Gastrocnemius medialis (tissue), 4 donors: ENCODE results near the gene SH3BP4. TPM values are rescaled to one million over a fixed set of nuclear protein-coding genes. Genes with fewer than 3 reads are reported as not detected.

Experiments used
- ATAC-seq, 2 donors: fragments of 150-250 bp; one replicate each; pipeline ENCODE4 v1.9.1; 2016
- DNase-seq, 2 donors: peaks; one replicate each; pipeline ENCODE4 v3.0.0-alpha.2; 2019
- H3K27ac ChIP-seq, 4 donors: fragments of 200-600 bp; sonication (generic); 1 replicate in 1 of 4; 2 replicates in 3 of 4; pipeline ENCODE4 v1.5.1; 2016 to 2018; ENCODE audit warnings: mild to moderate bottlenecking in 2 of 4, moderate library complexity in 1 of 4
- H3K27me3 ChIP-seq, 3 donors: fragments of 200-600 bp; sonication (generic) in 2 of 3; 1 replicate in 1 of 3; 2 replicates in 2 of 3; pipeline versions ENCODE4 v1.5.1 to v1.6.0; 2016 to 2019; ENCODE audit warnings: mild to moderate bottlenecking in 1 of 3, moderate library complexity in 1 of 3
- H3K36me3 ChIP-seq, 2 donors: fragments of 200-600 bp; sonication (generic) in 1 of 2; one replicate each; pipeline ENCODE4 v1.5.1; 2017 to 2018
- H3K4me1 ChIP-seq, 2 donors: fragments of 200-600 bp; sonication (generic) in 1 of 2; one replicate each; pipeline ENCODE4 v1.5.1; 2016 to 2017; ENCODE audit warnings: mild to moderate bottlenecking in 2 of 2
- H3K4me3 ChIP-seq, 4 donors: fragments of 200-600 bp; sonication (generic) in 3 of 4; 1 replicate in 1 of 4; 2 replicates in 3 of 4; pipeline ENCODE4 v1.5.1; 2016 to 2019; ENCODE audit warnings: mild to moderate bottlenecking in 2 of 4
- H3K9me3 ChIP-seq, 3 donors: fragments of 200-600 bp; sonication (generic) in 2 of 3; 1 replicate in 1 of 3; 2 replicates in 2 of 3; pipeline ENCODE4 v1.5.1; 2016 to 2019
- POLR2A ChIP-seq, 2 donors: fragments of 450-650 bp; IDR thresholded peaks; one replicate each; pipeline ENCODE4 v1.6.1; 2017; ENCODE audit warnings: antibody characterized with exemption in 2 of 2, mild to moderate bottlenecking in 2 of 2, moderate library complexity in 2 of 2
- in situ Hi-C, 4 donors: fragments of 200-750 bp; cut with MboI; loops; one replicate each; pipeline versions ENCODE4 v1.15.0 to v1.8.0; 2017; ENCODE audit warnings: low sequenced_read_pairs in 4 of 4
- intact Hi-C: fragments of 100-400 bp; cut with DNase I; formaldehyde crosslinking; loops from one replicate; pipeline ENCODE4 v1.15.1; 2023; ENCODE audit warnings: low total_unique reads
- total RNA-seq, 4 donors: library from RNA; depleted of rRNA; stranded (reverse); fragments of >200 nt; gene quantifications; one replicate each; pipeline versions ENCODE4 v1.1.0 to v1.2.3, GENCODE V29; 2016
- TF ChIP-seq, protein P1 (sequence below), 5 experiments: fragments of 450-650 bp in 3 of 5; fragments of 200-600 bp in 2 of 5; sonication (generic) in 2 of 5; IDR thresholded peaks in 4 of 5; conservative IDR thresholded peaks in 1 of 5; 1 replicate in 4 of 5; 2 replicates in 1 of 5; pipeline ENCODE4 v1.5.1; 2016 to 2019; ENCODE audit warnings: antibody characterized with exemption in 5 of 5, mild to moderate bottlenecking in 3 of 5, moderate library complexity in 3 of 5

SH3BP4 gene
- total RNA-seq, 4 donors from 2014 or later = 10.2 to 36.9 (median 15.9) TPM

DNA sequence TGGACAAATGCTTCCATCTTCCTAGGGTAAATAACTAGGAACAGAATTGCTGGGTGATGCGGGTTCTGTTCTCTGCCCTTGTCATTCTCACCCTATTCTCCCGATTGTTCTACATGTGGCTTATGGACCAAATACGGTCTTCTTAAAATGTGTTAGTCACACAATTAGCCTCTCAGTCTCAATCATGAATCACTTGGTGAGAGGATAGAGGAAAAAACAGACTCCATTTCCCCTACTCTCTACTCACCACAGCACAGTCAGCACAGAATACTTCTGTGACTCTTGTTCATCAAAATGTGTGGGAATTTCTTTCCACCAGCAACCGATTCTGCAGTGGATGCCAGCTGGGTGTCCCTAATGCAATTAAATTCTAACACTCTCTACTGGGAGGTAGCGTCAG, 125.2 kb downstream of the SH3BP4 start:
- intact Hi-C loops (no loop called here), in situ Hi-C loops (no loop called here)

DNA sequence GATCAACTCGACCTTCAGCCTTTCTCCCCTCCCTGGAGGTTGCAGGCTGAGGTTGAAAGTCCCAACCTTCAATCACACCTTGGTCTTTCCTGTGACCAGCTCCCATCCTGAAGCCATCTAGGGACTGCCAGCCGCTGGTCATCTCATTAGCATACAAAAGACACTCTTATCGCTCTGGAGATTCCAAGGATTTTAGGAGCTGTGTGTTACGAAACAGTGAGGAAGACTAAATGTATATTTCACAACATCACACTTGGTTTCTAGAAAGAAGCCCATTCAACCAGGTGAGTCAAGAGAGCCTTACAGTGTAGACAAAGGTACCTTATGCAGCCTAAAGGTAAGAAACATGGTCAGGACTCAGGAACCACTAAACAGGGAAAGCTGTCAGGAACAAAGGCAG, 126.4 kb downstream of the SH3BP4 start:
- H3K27me3 ChIP-seq = no peaks in the 10 kb centered on the region
- intact Hi-C loops (no loop called here), in situ Hi-C loops (no loop called here)
- no peak for DNase-seq
- no peak overlapping the region for H3K27ac ChIP-seq
- H3K4me3 ChIP-seq = no peak overlapping the region
- TF ChIP-seq POLR2A (IDR thresholded peaks at IDR 0.05) = no peak
- TF ChIP-seq, protein P1, sequence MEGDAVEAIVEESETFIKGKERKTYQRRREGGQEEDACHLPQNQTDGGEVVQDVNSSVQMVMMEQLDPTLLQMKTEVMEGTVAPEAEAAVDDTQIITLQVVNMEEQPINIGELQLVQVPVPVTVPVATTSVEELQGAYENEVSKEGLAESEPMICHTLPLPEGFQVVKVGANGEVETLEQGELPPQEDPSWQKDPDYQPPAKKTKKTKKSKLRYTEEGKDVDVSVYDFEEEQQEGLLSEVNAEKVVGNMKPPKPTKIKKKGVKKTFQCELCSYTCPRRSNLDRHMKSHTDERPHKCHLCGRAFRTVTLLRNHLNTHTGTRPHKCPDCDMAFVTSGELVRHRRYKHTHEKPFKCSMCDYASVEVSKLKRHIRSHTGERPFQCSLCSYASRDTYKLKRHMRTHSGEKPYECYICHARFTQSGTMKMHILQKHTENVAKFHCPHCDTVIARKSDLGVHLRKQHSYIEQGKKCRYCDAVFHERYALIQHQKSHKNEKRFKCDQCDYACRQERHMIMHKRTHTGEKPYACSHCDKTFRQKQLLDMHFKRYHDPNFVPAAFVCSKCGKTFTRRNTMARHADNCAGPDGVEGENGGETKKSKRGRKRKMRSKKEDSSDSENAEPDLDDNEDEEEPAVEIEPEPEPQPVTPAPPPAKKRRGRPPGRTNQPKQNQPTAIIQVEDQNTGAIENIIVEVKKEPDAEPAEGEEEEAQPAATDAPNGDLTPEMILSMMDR (IDR thresholded peaks at IDR 0.05 in 4 of 5, conservative IDR thresholded peaks at IDR 0.05 in 1 of 5) = no peak
- H3K9me3 ChIP-seq = no peaks in the 10 kb centered on the region
- no peak for ATAC-seq
- H3K36me3 ChIP-seq = no peaks in the 10 kb centered on the region
- H3K4me1 ChIP-seq = no peaks in the 10 kb centered on the region

More for the DNA sequence above, 125.2 kb downstream of the SH3BP4 start:
- H3K36me3 ChIP-seq = no peaks in the 10 kb centered on the region
- H3K4me1 ChIP-seq = no peaks in the 10 kb centered on the region
- ATAC-seq (no peak), DNase-seq (no peak)
- H3K27ac ChIP-seq = no peak overlapping the region
- no peak overlapping the region for H3K4me3 ChIP-seq
- TF ChIP-seq POLR2A (IDR thresholded peaks at IDR 0.05) = no peak
- TF ChIP-seq, protein P1 (IDR thresholded peaks at IDR 0.05 in 4 of 5, conservative IDR thresholded peaks at IDR 0.05 in 1 of 5) = no peak
- no peaks in the 10 kb centered on the region for H3K9me3 ChIP-seq
- no peaks in the 10 kb centered on the region for H3K27me3 ChIP-seq

DNA sequence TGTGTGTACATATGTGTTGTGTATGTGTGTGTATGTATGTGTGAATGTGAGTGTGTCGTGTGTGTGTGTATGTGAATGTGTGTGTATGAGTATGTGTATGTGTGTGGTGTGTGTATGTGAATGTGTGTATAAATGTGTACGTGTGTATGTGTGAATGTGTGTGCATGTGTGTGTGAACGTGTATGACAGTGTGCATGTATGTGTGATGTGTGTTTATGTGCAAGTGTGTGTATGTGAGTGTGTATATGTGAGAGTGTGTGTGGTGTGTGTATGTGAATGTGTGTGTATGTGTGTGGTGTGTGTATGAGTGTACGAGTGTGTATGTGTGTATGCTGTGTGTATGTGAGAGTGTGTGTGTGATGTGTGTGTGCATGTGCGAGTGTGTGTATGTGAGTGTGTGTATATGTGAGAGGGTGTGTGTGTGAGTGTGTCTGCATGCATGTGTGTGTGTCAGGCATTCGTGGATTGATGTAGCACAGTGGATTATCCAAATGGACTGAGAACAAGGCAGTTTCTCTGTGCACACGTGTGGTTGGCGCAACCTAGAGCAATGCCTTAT, 127.2 kb downstream of the SH3BP4 start:
- no peaks in the 10 kb centered on the region for H3K27me3 ChIP-seq
- intact Hi-C loops = no loop called here
- no peaks in the 10 kb centered on the region for H3K36me3 ChIP-seq
- no peak for ATAC-seq
- TF ChIP-seq, protein P1 (IDR thresholded peaks at IDR 0.05 in 4 of 5, conservative IDR thresholded peaks at IDR 0.05 in 1 of 5) = no peak
- TF ChIP-seq POLR2A (IDR thresholded peaks at IDR 0.05) = no peak
- no peak overlapping the region for H3K27ac ChIP-seq
- H3K4me3 ChIP-seq = no peak overlapping the region
- in situ Hi-C loops = no loop called here
- DNase-seq = no peak
- H3K9me3 ChIP-seq = no peaks in the 10 kb centered on the region
- no peaks in the 10 kb centered on the region for H3K4me1 ChIP-seq

DNA sequence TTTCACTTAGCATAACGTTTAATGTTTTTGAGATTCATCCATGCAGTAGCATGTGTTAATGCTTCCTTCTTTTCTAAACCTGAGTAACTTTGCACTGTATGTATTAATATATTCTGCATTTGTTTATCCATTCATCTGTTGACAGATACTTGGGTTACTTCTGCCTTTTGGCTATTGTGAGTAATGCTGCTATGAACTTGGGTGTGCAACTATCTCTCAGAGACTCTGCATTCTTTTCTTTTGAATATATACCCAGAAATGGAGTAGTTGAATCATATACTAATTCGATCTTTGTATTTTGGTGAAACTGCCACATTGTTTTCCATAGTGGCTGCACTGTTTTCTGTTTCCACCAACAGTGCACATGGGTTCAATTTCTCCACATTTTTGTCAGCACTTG, 128.3 kb downstream of the SH3BP4 start:
- Histone ChIP-seq H3K4me3 (no peak overlapping the region), H3K36me3 (no peaks in the 10 kb centered on the region), H3K27ac (no peak overlapping the region), H3K9me3 (no peaks in the 10 kb centered on the region), H3K27me3 (no peaks in the 10 kb centered on the region), H3K4me1 (no peaks in the 10 kb centered on the region)
- no peak for TF ChIP-seq POLR2A (IDR thresholded peaks at IDR 0.05)
- no peak for DNase-seq
- in situ Hi-C loops = no loop called here
- no peak for ATAC-seq
- intact Hi-C loops = no loop called here

DNA sequence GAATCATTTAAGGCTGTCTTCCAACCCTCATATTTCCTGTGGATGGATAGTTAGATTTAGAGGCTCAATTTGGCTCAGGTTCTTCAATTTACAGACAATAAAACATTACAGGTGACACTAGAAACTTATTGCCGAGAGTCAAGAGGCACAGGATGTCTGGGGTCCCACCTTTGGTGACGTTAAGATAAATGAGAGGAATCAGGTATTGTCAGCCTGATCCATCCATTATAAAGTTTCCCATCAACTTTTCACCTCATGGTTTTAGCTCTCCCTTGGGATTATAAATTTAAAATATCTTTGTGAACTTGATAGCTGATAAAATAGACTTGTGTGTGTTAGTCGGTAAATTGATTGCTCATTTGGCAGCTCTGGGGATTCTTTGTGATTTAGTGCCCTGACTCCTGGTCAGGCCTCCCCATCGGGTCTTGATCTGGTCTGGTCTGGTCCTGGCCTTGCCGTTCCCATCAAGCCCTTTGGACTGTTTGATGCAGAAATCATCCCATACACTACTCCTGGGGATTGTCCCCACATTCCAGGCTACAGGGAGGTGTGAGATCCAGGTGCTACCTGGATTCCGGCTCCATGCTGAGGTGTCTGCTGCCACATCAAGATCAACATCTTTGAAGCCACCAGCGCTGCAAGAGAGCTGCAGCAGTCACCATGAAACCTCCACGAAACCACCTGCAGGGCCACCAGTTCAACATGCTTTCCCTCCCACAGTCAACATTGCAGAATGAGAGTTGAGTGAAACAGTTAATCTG, 130.9 kb downstream of the SH3BP4 start:
- H3K27ac ChIP-seq = no peak overlapping the region
- H3K27me3 ChIP-seq = no peaks in the 10 kb centered on the region
- no peak for TF ChIP-seq POLR2A (IDR thresholded peaks at IDR 0.05)
- TF ChIP-seq, protein P1 (IDR thresholded peaks at IDR 0.05 in 4 of 5, conservative IDR thresholded peaks at IDR 0.05 in 1 of 5) = no peak
- no peaks in the 10 kb centered on the region for H3K9me3 ChIP-seq
- intact Hi-C loops (no loop called here), in situ Hi-C loops (no loop called here)
- H3K36me3 ChIP-seq = no peaks in the 10 kb centered on the region
- H3K4me1 ChIP-seq = no peaks in the 10 kb centered on the region
- DNase-seq = no peak
- no peak for ATAC-seq
- no peak overlapping the region for H3K4me3 ChIP-seq
